Mammary epithelial cell (primary cell): ENCODE results near the gene CLPTM1.
"Not testable (repeated sequence)": the region's sequence is repeated elsewhere in the genome, so short reads cannot be mapped to it uniquely, and the experiment has no call there.

Experiments
- CTCF ChIP-seq, 2 donors: IDR thresholded peaks in 1 of 2; conservative IDR thresholded peaks in 1 of 2; 2 replicates each; pipeline ENCODE4 v1.5.1; 2011 to 2012; ENCODE audit warnings: inconsistent platforms in 2 of 2, low read length in 2 of 2, mild to moderate bottlenecking in 2 of 2, control low read depth in 1 of 2, low read depth in 1 of 2; ENCODE audit not compliant: insufficient read depth in 1 of 2; ENCODE audit errors: extremely low read depth in 1 of 2
- EZH2 ChIP-seq: IDR thresholded peaks from 2 replicates; pipeline ENCODE4 v1.6.1; 2012; ENCODE audit warnings: low read length, inconsistent platforms, borderline replicate concordance

GRCh38 chr19:45000665-45001064 is 45.5 kb downstream of the CLPTM1 start:
- TF ChIP-seq CTCF (conservative IDR thresholded peaks at IDR 0.05 in 1 of 2, IDR thresholded peaks at IDR 0.05 in 1 of 2; ENCODE audit: extremely low read depth in 1 of 2, insufficient read depth in 1 of 2, low read depth in 1 of 2, low read length in 2 of 2); EZH2: not testable (repeated sequence)
